GM10248 (cell line): ENCODE measurements around the gene ADAMTS16.

ENCODE experiments used
- CTCF ChIA-PET: fragments of 300-600 bp; sonication (Branson Sonifier 250); formaldehyde crosslinking; extraction: SDS; loops from one replicate; lab custom pipeline; 2021; ENCODE audit warnings: antibody characterized with exemption; lab: Yijun Ruan, JAX
- POLR2A ChIA-PET: fragments of 350-650 bp; sonication (Branson Sonifier 250); formaldehyde crosslinking; extraction: SDS; loops from one replicate; lab custom pipeline; 2020; ENCODE audit warnings: antibody characterized with exemption; lab: Yijun Ruan, JAX
- DNase-seq: peaks from one replicate; pipeline ENCODE4 v3.0.0; 2012; ENCODE audit errors: extremely low spot score
- CTCF ChIP-seq: IDR thresholded peaks from 2 replicates; pipeline ENCODE4 v1.5.1; 2012; ENCODE audit warnings: mild to moderate bottlenecking, low read depth; ENCODE audit errors: extremely low read depth, missing control alignments, control extremely low read depth

Gene ADAMTS16

GRCh38 chr5:5207828-5208227 lies 67.7 kb downstream of the ADAMTS16 start:
- ChIA-PET POLR2A (no interaction called here), CTCF (no interaction called here)
- DNase-seq, result no peak
- TF ChIP-seq CTCF, result no peak

DNA sequence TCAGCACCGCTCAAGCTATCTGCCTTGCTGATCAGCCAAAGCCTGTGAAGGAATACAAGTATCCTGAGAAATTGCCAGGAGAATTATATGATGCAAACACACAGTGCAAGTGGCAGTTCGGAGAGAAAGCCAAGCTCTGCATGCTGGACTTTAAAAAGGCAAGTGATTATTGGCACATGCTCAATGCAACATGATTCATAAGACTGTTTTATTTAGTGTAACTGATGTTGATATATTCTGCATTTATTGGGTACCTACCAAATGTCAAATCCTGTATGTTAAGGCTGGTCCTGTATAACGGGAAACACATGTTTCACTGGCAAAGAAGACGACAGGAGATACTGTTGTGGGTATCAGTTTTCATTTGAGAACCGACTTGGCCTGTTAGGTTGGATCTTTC lies 69.0 kb downstream of the ADAMTS16 start:
- DNase-seq, result no peak
- ChIA-PET POLR2A (no interaction called here), CTCF (interaction anchor here (0.8 kb wide), 1 partner anchor 11 kb away, joined by 4 read pairs; no protein-coding TSS in a partner anchor)
- TF ChIP-seq CTCF, result no peak

DNA sequence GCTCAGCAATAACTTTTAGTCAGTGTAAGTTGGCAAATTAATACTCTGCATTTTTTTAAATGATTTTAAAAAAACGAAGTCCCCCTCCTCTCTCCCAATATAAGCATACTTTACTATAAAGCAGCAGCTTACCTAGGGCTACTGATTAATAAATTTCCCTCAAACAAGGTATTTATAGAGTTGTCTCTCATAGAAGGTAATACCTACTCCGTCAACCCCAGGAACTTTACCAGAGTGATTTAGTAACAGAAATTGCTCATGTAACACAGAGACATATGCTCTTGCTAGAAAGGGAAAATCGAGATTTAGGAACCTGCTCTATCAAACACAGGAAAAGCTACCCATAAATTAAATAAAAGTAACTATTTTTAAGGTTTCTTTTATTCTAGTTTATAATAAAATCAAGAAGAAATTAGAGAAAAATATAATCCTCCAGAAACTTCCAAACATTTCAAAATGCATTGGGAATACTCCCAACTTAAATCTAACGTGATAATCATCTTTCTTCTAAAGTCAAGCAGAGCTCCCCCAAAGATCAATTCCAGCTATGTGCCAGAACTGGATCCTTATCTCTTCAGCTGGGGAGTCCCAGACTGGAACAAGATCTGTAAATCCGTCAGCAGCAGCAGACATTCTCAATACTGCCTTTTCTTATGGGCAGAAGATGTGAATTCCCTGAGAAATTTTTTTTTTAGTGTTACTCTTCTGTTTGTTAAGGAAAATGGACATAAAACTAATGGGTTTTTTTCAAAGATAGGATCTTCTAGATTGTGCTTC lies 69.6 kb downstream of the ADAMTS16 start:
- no peak for DNase-seq
- ChIA-PET POLR2A (no interaction called here), CTCF (interaction anchor here (0.8 kb wide), 1 partner anchor 11 kb away, joined by 4 read pairs; no protein-coding TSS in a partner anchor)
- no peak for TF ChIP-seq CTCF

- TF ChIP-seq CTCF, result no peak
- POLR2A ChIA-PET, result no interaction called here
These were observed 77.2 kb downstream of the ADAMTS16 start for GRCh38 chr5:5217371-5217770.

DNA sequence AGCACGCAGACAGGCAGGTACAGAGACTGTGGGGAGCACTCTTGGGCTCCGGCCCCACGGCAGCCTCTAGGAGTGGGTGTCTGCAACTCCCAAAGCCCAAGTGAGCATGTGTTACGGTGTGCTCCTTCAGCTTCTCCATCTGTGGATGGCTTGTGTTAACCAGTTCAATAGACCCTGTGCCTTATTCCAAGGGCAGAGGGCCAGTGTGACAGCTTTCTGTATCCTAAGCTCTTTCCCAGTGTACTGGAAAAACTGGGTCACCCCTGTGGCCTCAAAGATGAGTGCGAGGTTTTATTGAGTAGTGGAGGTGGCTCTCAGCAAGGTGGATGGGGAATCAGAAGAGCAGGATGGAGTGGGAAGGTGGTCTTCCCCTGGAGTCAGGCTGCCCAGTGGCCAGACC lies 78.3 kb downstream of the ADAMTS16 start:
- no peak for TF ChIP-seq CTCF
- ChIA-PET CTCF (no interaction called here), POLR2A (no interaction called here)
- no peak for DNase-seq

More at GRCh38 chr5:5217371-5217770, 77.2 kb downstream of the ADAMTS16 start:
- CTCF ChIA-PET, result no interaction called here
- DNase-seq, result no peak

GRCh38 chr5:5219541-5219940 lies 79.4 kb downstream of the ADAMTS16 start:
- TF ChIP-seq CTCF, result no peak
- ChIA-PET CTCF (no interaction called here), POLR2A (no interaction called here)
- DNase-seq, result no peak
